Activated naive CD4-positive, alpha-beta T cell treated with anti-CD3 and anti-CD28 coated beads for 36 hours (primary cell): Measurements from ENCODE around the gene NUDT8. TPM values are rescaled to one million over a fixed set of nuclear protein-coding genes. Genes with fewer than 3 reads are reported as not detected.

ENCODE experiments used
- CTCF ChIA-PET: fragments of 350-600 bp; sonication (Branson Sonifier 250); formaldehyde crosslinking; loops from one replicate; lab custom pipeline; 2021; ENCODE audit warnings: antibody characterized with exemption; lab: Charles Lee
- DNase-seq: peaks from one replicate; pipeline ENCODE4 v3.0.0-alpha.2; 2020
- H3K27ac Mint-ChIP-seq: one replicate; pipeline ENCODE4 v1.8.0; 2021; ENCODE audit warnings: mild to moderate bottlenecking, mixed read lengths
- H3K27me3 Mint-ChIP-seq: one replicate; pipeline ENCODE4 v1.8.0; 2021; ENCODE audit warnings: low read depth, mixed read lengths
- H3K36me3 Mint-ChIP-seq: one replicate; pipeline ENCODE4 v1.8.0; 2021; ENCODE audit warnings: low read depth, mixed read lengths
- H3K4me1 Mint-ChIP-seq: one replicate; pipeline ENCODE4 v1.8.0; 2021; ENCODE audit warnings: low read depth, mixed read lengths
- H3K4me3 Mint-ChIP-seq: one replicate; pipeline ENCODE4 v1.8.0; 2021; ENCODE audit warnings: mild to moderate bottlenecking, moderate library complexity, mixed read lengths
- H3K9me3 Mint-ChIP-seq: one replicate; pipeline ENCODE4 v1.8.0; 2021; ENCODE audit warnings: mixed read lengths
- intact Hi-C: fragments of 100-400 bp; cut with micrococcal nuclease; formaldehyde crosslinking; loops from one replicate; pipeline ENCODE4 v1.15.1; 2023
- total RNA-seq, 2 experiments: library from RNA; stranded (reverse); gene quantifications; one replicate each; pipeline ENCODE4 v1.2.3, GENCODE V29; 2021

NUDT8 gene
- total RNA-seq, 2 experiments from 2014 or later = 29.7 to 30.4 TPM

GRCh38 chr11:67636962-67637361, 7.2 kb upstream of the NUDT8 start:
- Mint-ChIP-seq H3K27me3 (no peaks in the 10 kb centered on the region), H3K27ac (no peak overlapping the region), H3K36me3 (no peaks in the 10 kb centered on the region), H3K9me3 (no peaks in the 10 kb centered on the region), H3K4me3 (no peak overlapping the region), H3K4me1 (no peaks in the 10 kb centered on the region)
- CTCF ChIA-PET = interaction anchor here (1.1 kb wide), 2 partner anchors 10 to 26 kb away, joined by 3 to 4 read pairs; no protein-coding TSS in a partner anchor
- intact Hi-C loops = no loop called here
- no peak for DNase-seq

GRCh38 chr11:67635231-67635521, 5.4 kb upstream of the NUDT8 start:
- H3K36me3 Mint-ChIP-seq = no peaks in the 10 kb centered on the region
- no peak overlapping the region for H3K4me3 Mint-ChIP-seq
- H3K27me3 Mint-ChIP-seq = no peaks in the 10 kb centered on the region
- intact Hi-C loops = no loop called here
- DNase-seq = no peak
- no peak overlapping the region for H3K27ac Mint-ChIP-seq
- CTCF ChIA-PET = interaction anchor here (0.7 kb wide), 1 partner anchor 185 kb away, joined by 4 read pairs; no protein-coding TSS in a partner anchor
- H3K9me3 Mint-ChIP-seq = no peaks in the 10 kb centered on the region
- peaks cover 4% of the 10 kb centered on the region for H3K4me1 Mint-ChIP-seq

- no peak overlapping the region for H3K27ac Mint-ChIP-seq
- intact Hi-C loops = no loop called here
- H3K4me1 Mint-ChIP-seq = peaks cover 4% of the 10 kb centered on the region
- no peak overlapping the region for H3K4me3 Mint-ChIP-seq
- no peaks in the 10 kb centered on the region for H3K27me3 Mint-ChIP-seq
- no peaks in the 10 kb centered on the region for H3K36me3 Mint-ChIP-seq
- no peaks in the 10 kb centered on the region for H3K9me3 Mint-ChIP-seq
- no peak for DNase-seq
- CTCF ChIA-PET = interaction anchor here (0.7 kb wide), 1 partner anchor 151 kb away, joined by 3 read pairs; no protein-coding TSS in a partner anchor
Measured at GRCh38 chr11:67634366-67635230, 4.9 kb upstream of the NUDT8 start.

- no peak for DNase-seq
- CTCF ChIA-PET = interaction anchor here (0.7 kb wide), 1 partner anchor 152 kb away, joined by 3 read pairs; no protein-coding TSS in a partner anchor
- Mint-ChIP-seq H3K9me3 (no peaks in the 10 kb centered on the region), H3K4me3 (no peak overlapping the region), H3K27me3 (no peaks in the 10 kb centered on the region), H3K4me1 (peaks cover 5% of the 10 kb centered on the region), H3K27ac (no peak overlapping the region), H3K36me3 (no peaks in the 10 kb centered on the region)
- intact Hi-C loops = no loop called here
Measured at GRCh38 chr11:67633758-67634365, 4.1 kb upstream of the NUDT8 start.

GRCh38 chr11:67632982-67633755, 3.4 kb upstream of the NUDT8 start:
- Mint-ChIP-seq H3K27me3 (no peaks in the 10 kb centered on the region), H3K4me3 (no peak overlapping the region), H3K27ac (no peak overlapping the region), H3K4me1 (peaks cover 5% of the 10 kb centered on the region), H3K36me3 (no peaks in the 10 kb centered on the region), H3K9me3 (no peaks in the 10 kb centered on the region)
- intact Hi-C loops = no loop called here
- CTCF ChIA-PET = interaction anchor here (1.3 kb wide), 2 partner anchors 15 to 81 kb away, joined by 3 read pairs; no protein-coding TSS in a partner anchor
- DNase-seq = no peak

- CTCF ChIA-PET = interaction anchor here (1.2 to 1.4 kb wide), 4 partner anchors 9 to 82 kb away, joined by 3 to 4 read pairs (median 3); no protein-coding TSS in a partner anchor
- Mint-ChIP-seq H3K9me3 (no peaks in the 10 kb centered on the region), H3K4me3 (no peak overlapping the region), H3K27me3 (no peaks in the 10 kb centered on the region), H3K4me1 (peaks cover 5% of the 10 kb centered on the region), H3K27ac (no peak overlapping the region), H3K36me3 (no peaks in the 10 kb centered on the region)
- DNase-seq = no peak
- intact Hi-C loops = no loop called here
Measured at GRCh38 chr11:67632175-67632981, 2.6 kb upstream of the NUDT8 start.

GRCh38 chr11:67631853-67632174, 2.1 kb upstream of the NUDT8 start:
- H3K4me3 Mint-ChIP-seq = peak overlapping the region; percentile 23
- no peaks in the 10 kb centered on the region for H3K9me3 Mint-ChIP-seq
- no peak overlapping the region for H3K27ac Mint-ChIP-seq
- no peaks in the 10 kb centered on the region for H3K27me3 Mint-ChIP-seq
- CTCF ChIA-PET = interaction anchor here (1.2 to 1.4 kb wide), 4 partner anchors 9 to 82 kb away, joined by 3 to 4 read pairs (median 3); no protein-coding TSS in a partner anchor
- intact Hi-C loops = no loop called here
- H3K36me3 Mint-ChIP-seq = no peaks in the 10 kb centered on the region
- DNase-seq = no peak
- H3K4me1 Mint-ChIP-seq = peaks cover 5% of the 10 kb centered on the region

- Mint-ChIP-seq H3K36me3 (no peaks in the 10 kb centered on the region), H3K4me3 (no peak overlapping the region), H3K4me1 (peaks cover 5% of the 10 kb centered on the region), H3K9me3 (no peaks in the 10 kb centered on the region), H3K27me3 (no peaks in the 10 kb centered on the region), H3K27ac (no peak overlapping the region)
- DNase-seq = no peak
- CTCF ChIA-PET = interaction anchor here (1.2 to 4.2 kb wide), 5 partner anchors 8 to 83 kb away, joined by 3 to 46 read pairs (median 3); no protein-coding TSS in a partner anchor
- intact Hi-C loops = no loop called here
Measured at GRCh38 chr11:67631411-67631810, 1.7 kb upstream of the NUDT8 start.

GRCh38 chr11:67630943-67631331, 1.2 kb upstream of the NUDT8 start:
- no peaks in the 10 kb centered on the region for H3K9me3 Mint-ChIP-seq
- intact Hi-C loops = loop anchor here (1.0 kb wide), 2 partner anchors 17 to 174 kb away; no protein-coding TSS in a partner anchor
- H3K4me3 Mint-ChIP-seq = peak overlapping the region; percentile 76
- no peaks in the 10 kb centered on the region for H3K27me3 Mint-ChIP-seq
- no peaks in the 10 kb centered on the region for H3K36me3 Mint-ChIP-seq
- CTCF ChIA-PET = interaction anchor here (1.2 to 4.2 kb wide), 7 partner anchors 14 to 83 kb away, joined by 3 to 46 read pairs (median 6); no protein-coding TSS in a partner anchor
- no peak for DNase-seq
- H3K4me1 Mint-ChIP-seq = peaks cover 5% of the 10 kb centered on the region
- H3K27ac Mint-ChIP-seq = peak overlapping the region; percentile 65

- Mint-ChIP-seq H3K36me3 (no peaks in the 10 kb centered on the region), H3K27me3 (no peaks in the 10 kb centered on the region), H3K4me3 (peak overlapping the region; percentile 85), H3K4me1 (peaks cover 5% of the 10 kb centered on the region), H3K9me3 (no peaks in the 10 kb centered on the region), H3K27ac (peak overlapping the region; percentile 65)
- DNase-seq = peak; percentile 96
- intact Hi-C loops = loop anchor here (1.0 kb wide), 2 partner anchors 16 to 175 kb away; no protein-coding TSS in a partner anchor
- CTCF ChIA-PET = interaction anchor here (1.1 to 4.2 kb wide), 8 partner anchors 9 to 279 kb away, joined by 3 to 46 read pairs (median 6); partner anchors contain the start of genes ACY3 and TBX10
Measured at GRCh38 chr11:67630228-67630942, 648 bp upstream of the NUDT8 start.
